Measurements from ENCODE around the gene MYO15A. TPM values are rescaled to one million over a fixed set of nuclear protein-coding genes. Genes with fewer than 3 reads are reported as not detected.

The MYO15A gene
- total RNA-seq, 1 experiment from 2014 or later: 0.38 TPM

- Mint-ChIP-seq H3K27ac (ENCODE audit: unreplicated experiment) (no peak overlapping the region), H3K4me3 (ENCODE audit: low read depth, unreplicated experiment) (no peak overlapping the region), H3K36me3 (ENCODE audit: insufficient read depth, unreplicated experiment) (no peaks in the 10 kb centered on the region), H3K4me1 (ENCODE audit: low read depth, unreplicated experiment) (no peaks in the 10 kb centered on the region), H3K27me3 (ENCODE audit: unreplicated experiment) (no peaks in the 10 kb centered on the region), H3K9me3 (ENCODE audit: low read depth, unreplicated experiment) (no peaks in the 10 kb centered on the region)
- peak; percentile 85 for TF ChIP-seq CTCF (IDR thresholded peaks at IDR 0.05; ENCODE audit: unreplicated experiment)
- BruUV-seq (replicated peaks): no TSS peak
- CTCF ChIA-PET: interaction anchor here (1.1 kb wide), 1 partner anchor 40 kb away, joined by 3 read pairs; no protein-coding TSS in a partner anchor
- intact Hi-C loops (cut with micrococcal nuclease; ENCODE audit: unreplicated experiment): no loop called here
- peak; percentile 72 for DNase-seq
Measured at GRCh38 chr17:18217412-18218015, 109.0 kb downstream of the MYO15A start.

GRCh38 chr17:18218756-18219415 is 110.3 kb downstream of the MYO15A start:
- no peak for DNase-seq
- Mint-ChIP-seq H3K4me3 (ENCODE audit: low read depth, unreplicated experiment) (no peak overlapping the region), H3K9me3 (ENCODE audit: low read depth, unreplicated experiment) (no peaks in the 10 kb centered on the region), H3K4me1 (ENCODE audit: low read depth, unreplicated experiment) (no peaks in the 10 kb centered on the region), H3K27me3 (ENCODE audit: unreplicated experiment) (no peaks in the 10 kb centered on the region), H3K36me3 (ENCODE audit: insufficient read depth, unreplicated experiment) (no peaks in the 10 kb centered on the region), H3K27ac (ENCODE audit: unreplicated experiment) (no peak overlapping the region)
- TF ChIP-seq CTCF (IDR thresholded peaks at IDR 0.05; ENCODE audit: unreplicated experiment): no peak
- CTCF ChIA-PET: no interaction called here
- BruUV-seq (replicated peaks): no TSS peak
- intact Hi-C loops (cut with micrococcal nuclease; ENCODE audit: unreplicated experiment): no loop called here

DNA sequence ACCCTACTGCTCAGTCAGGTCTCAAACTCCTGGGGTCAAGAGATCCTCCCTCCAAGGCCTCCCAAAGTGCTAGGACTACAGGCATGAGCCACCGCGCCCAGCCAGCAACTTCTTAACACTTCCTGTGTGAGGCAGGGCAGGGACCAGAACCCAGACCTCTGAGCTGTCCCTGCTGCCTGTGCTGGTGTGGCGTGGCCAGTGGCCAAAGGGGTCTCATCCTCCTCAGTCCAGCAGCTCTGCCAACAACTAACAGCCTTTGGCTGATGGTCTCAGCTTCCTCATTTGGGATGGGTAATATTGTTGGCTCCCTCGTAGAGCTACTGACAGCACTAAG is 115.5 kb downstream of the MYO15A start:
- Mint-ChIP-seq H3K4me1 (ENCODE audit: low read depth, unreplicated experiment) (no peaks in the 10 kb centered on the region), H3K36me3 (ENCODE audit: insufficient read depth, unreplicated experiment) (peaks cover 15% of the 10 kb centered on the region), H3K27ac (ENCODE audit: unreplicated experiment) (no peak overlapping the region), H3K9me3 (ENCODE audit: low read depth, unreplicated experiment) (no peaks in the 10 kb centered on the region), H3K4me3 (ENCODE audit: low read depth, unreplicated experiment) (no peak overlapping the region), H3K27me3 (ENCODE audit: unreplicated experiment) (no peaks in the 10 kb centered on the region)
- no TSS peak for BruUV-seq (replicated peaks)
- CTCF ChIA-PET: no interaction called here
- DNase-seq: no peak
- no peak for TF ChIP-seq CTCF (IDR thresholded peaks at IDR 0.05; ENCODE audit: unreplicated experiment)
- intact Hi-C loops (cut with micrococcal nuclease; ENCODE audit: unreplicated experiment): loop anchor here (10.0 kb wide), 1 partner anchor 79 kb away; no protein-coding TSS in a partner anchor

DNA sequence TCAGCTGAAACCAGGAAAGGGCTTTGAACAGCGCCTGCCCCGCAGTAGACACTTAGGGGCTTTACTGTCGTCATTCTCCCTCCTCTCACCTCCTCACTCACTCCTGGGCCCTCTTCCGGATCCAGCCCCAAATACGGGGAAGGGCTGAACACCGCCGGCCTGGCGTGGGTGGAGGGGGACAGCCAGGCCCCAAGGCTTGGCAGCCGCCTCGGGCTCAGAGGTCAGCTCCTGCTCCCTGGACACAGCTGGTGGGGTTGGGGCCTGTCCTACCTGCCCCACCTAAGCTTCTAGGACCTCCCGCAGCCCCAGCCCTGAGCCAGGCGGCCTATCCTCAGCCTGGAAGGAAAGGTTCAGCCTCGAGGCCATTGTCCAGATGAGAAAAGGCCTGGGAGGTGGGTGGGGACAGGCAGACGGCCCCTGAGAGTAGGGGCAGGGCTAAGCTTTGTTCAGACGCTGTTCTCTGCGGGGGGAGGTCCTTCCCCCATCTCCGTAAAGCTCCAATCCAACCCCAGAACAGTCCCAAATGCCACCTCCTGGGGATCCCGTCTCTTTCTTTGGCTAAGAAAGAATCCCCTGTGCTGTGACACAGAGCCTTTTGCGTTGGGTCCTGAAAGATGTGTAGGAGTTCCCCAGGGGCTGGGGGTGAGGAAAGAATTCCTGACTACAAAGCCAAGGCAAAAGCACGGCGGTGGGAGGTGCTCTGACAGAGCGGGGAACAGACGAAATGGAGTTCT is 116.0 kb downstream of the MYO15A start:
- Mint-ChIP-seq H3K9me3 (ENCODE audit: low read depth, unreplicated experiment) (no peaks in the 10 kb centered on the region), H3K4me3 (ENCODE audit: low read depth, unreplicated experiment) (peak overlapping the region; percentile 87), H3K27me3 (ENCODE audit: unreplicated experiment) (no peaks in the 10 kb centered on the region), H3K36me3 (ENCODE audit: insufficient read depth, unreplicated experiment) (peaks cover 15% of the 10 kb centered on the region), H3K27ac (ENCODE audit: unreplicated experiment) (no peak overlapping the region), H3K4me1 (ENCODE audit: low read depth, unreplicated experiment) (no peaks in the 10 kb centered on the region)
- no peak for DNase-seq
- TF ChIP-seq CTCF (IDR thresholded peaks at IDR 0.05; ENCODE audit: unreplicated experiment): no peak
- intact Hi-C loops (cut with micrococcal nuclease; ENCODE audit: unreplicated experiment): loop anchor here (10.0 kb wide), 1 partner anchor 80 kb away; no protein-coding TSS in a partner anchor
- no TSS peak for BruUV-seq (replicated peaks)
- CTCF ChIA-PET: no interaction called here
